Thymus (tissue), 11 donors: ENCODE results near the gene AQP11. TPM values are rescaled to one million over a fixed set of nuclear protein-coding genes. Genes with fewer than 3 reads are reported as not detected.

Experiments used
- DNase-seq, 9 donors: peaks; one replicate each; pipeline ENCODE4 v3.0.0-alpha.2; 2013; ENCODE audit warnings: low spot score in 9 of 9, low read depth in 6 of 9, missing footprints in 1 of 9
- H3K27ac ChIP-seq, 2 donors: one replicate each; pipeline ENCODE4 v1.5.1; 2013; ENCODE audit warnings: control low read depth in 1 of 2, low read depth in 1 of 2, low read length in 1 of 2, mild to moderate bottlenecking in 1 of 2, moderate library complexity in 1 of 2
- H3K27me3 ChIP-seq, 2 donors: one replicate each; pipeline ENCODE4 v1.5.1; 2013; ENCODE audit warnings: low read length in 1 of 2; ENCODE audit not compliant: control insufficient read depth in 2 of 2, insufficient read depth in 1 of 2
- H3K36me3 ChIP-seq, 2 donors: one replicate each; pipeline ENCODE4 v1.5.1; 2013; ENCODE audit warnings: low read length in 1 of 2, mild to moderate bottlenecking in 1 of 2, moderate library complexity in 1 of 2; ENCODE audit not compliant: control insufficient read depth in 2 of 2, insufficient read depth in 2 of 2
- H3K4me1 ChIP-seq, 2 donors: one replicate each; pipeline ENCODE4 v1.5.1; 2013; ENCODE audit warnings: low read length in 2 of 2; ENCODE audit not compliant: control insufficient read depth in 2 of 2, insufficient read depth in 2 of 2
- H3K4me3 ChIP-seq, 2 donors: one replicate each; pipeline ENCODE4 v1.5.1; 2013; ENCODE audit warnings: low read length in 2 of 2, control low read depth in 1 of 2, mild to moderate bottlenecking in 1 of 2
- H3K9me3 ChIP-seq, 2 donors: one replicate each; pipeline ENCODE4 v1.5.1; 2013; ENCODE audit warnings: low read length in 1 of 2, mild to moderate bottlenecking in 1 of 2; ENCODE audit not compliant: control insufficient read depth in 2 of 2, insufficient read depth in 1 of 2
- WGBS: extraction: QIAGEN DNeasy Blood & Tissue Kit; methylation state at CpG from one replicate; pipeline ENCODE4 v1.1.7; 2013; 5-methylcytosine and 5-hydroxymethylcytosine counted together
- polyA plus RNA-seq: library from polyadenylated mRNA; stranded (reverse); fragments of 200-250 nt; gene quantifications from one replicate; pipeline ENCODE4 v1.2.3, GENCODE V29; 2013
- total RNA-seq: library from RNA; stranded (reverse); fragments of 120-200 nt; gene quantifications from one replicate; pipeline ENCODE4 v1.2.4, GENCODE V29; 2013
- donor health status: healthy.

Gene AQP11
- total and polyA plus RNA-seq, 2 donors, result 0.14 to 0.23 TPM

- no peaks in the 10 kb centered on the region for H3K27me3 ChIP-seq
- peaks cover 1 to 4% of the 10 kb centered on the region in 2 donors for H3K9me3 ChIP-seq
- H3K4me1 ChIP-seq, result peaks cover 2 to 4% of the 10 kb centered on the region in 2 donors
- no peaks in the 10 kb centered on the region for H3K36me3 ChIP-seq
- 97% methylated on average over 2 of the region's 2 CpGs for WGBS
- no peak for DNase-seq
- H3K27ac ChIP-seq, result no peak overlapping the region
- H3K4me3 ChIP-seq, result no peak overlapping the region
Observed at GRCh38 chr11:77642228-77642627, 52.5 kb downstream of the AQP11 start.

- WGBS, result 100% methylated on average over 1 of the region's 1 CpG
- H3K27me3 ChIP-seq, result no peaks in the 10 kb centered on the region
Observed at GRCh38 chr11:77644887-77645286, 55.1 kb downstream of the AQP11 start.

GRCh38 chr11:77647654-77648305 is 58.0 kb downstream of the AQP11 start:
- WGBS, result 94% methylated on average over 3 of the region's 3 CpGs
- Histone ChIP-seq H3K9me3 (no peaks in the 10 kb centered on the region), H3K4me3 (no peak overlapping the region), H3K36me3 (no peaks in the 10 kb centered on the region), H3K27me3 (no peaks in the 10 kb centered on the region), H3K4me1 (no peaks in the 10 kb centered on the region), H3K27ac (no peak overlapping the region)
- DNase-seq, result no peak

More at GRCh38 chr11:77644887-77645286, 55.1 kb downstream of the AQP11 start:
- Histone ChIP-seq H3K4me1 (no peaks in the 10 kb centered on the region), H3K9me3 (peaks cover 0 to 4% of the 10 kb centered on the region in 2 donors), H3K4me3 (no peak overlapping the region), H3K36me3 (no peaks in the 10 kb centered on the region), H3K27ac (no peak overlapping the region)
- no peak for DNase-seq

- no peak overlapping the region for H3K27ac ChIP-seq
- DNase-seq, result no peak
- no peaks in the 10 kb centered on the region for H3K27me3 ChIP-seq
- no peaks in the 10 kb centered on the region for H3K4me1 ChIP-seq
- H3K36me3 ChIP-seq, result no peaks in the 10 kb centered on the region
- no peaks in the 10 kb centered on the region for H3K9me3 ChIP-seq
- WGBS, result 95% methylated on average over 3 of the region's 3 CpGs
- H3K4me3 ChIP-seq, result no peak overlapping the region
Observed at GRCh38 chr11:77650123-77650522, 60.4 kb downstream of the AQP11 start.

- no peaks in the 10 kb centered on the region for H3K27me3 ChIP-seq
- 97% methylated on average over 4 of the region's 4 CpGs for WGBS
Observed at GRCh38 chr11:77654770-77655434, 65.1 kb downstream of the AQP11 start.

GRCh38 chr11:77656362-77656761 is 66.6 kb downstream of the AQP11 start:
- 91% methylated on average over 7 of the region's 7 CpGs for WGBS
- H3K36me3 ChIP-seq, result no peaks in the 10 kb centered on the region
- no peaks in the 10 kb centered on the region for H3K27me3 ChIP-seq
- no peak overlapping the region for H3K4me3 ChIP-seq
- H3K9me3 ChIP-seq, result no peaks in the 10 kb centered on the region
- DNase-seq, result no peak
- H3K27ac ChIP-seq, result no peak overlapping the region
- no peaks in the 10 kb centered on the region for H3K4me1 ChIP-seq

More at GRCh38 chr11:77654770-77655434, 65.1 kb downstream of the AQP11 start:
- no peak for DNase-seq
- no peaks in the 10 kb centered on the region for H3K36me3 ChIP-seq
- H3K9me3 ChIP-seq, result no peaks in the 10 kb centered on the region
- H3K4me1 ChIP-seq, result no peaks in the 10 kb centered on the region
- no peak overlapping the region for H3K27ac ChIP-seq
- H3K4me3 ChIP-seq, result no peak overlapping the region

- H3K9me3 ChIP-seq, result no peaks in the 10 kb centered on the region
- H3K36me3 ChIP-seq, result no peaks in the 10 kb centered on the region
- no peak for DNase-seq
- no peak overlapping the region for H3K4me3 ChIP-seq
- WGBS, result 96% methylated on average over 4 of the region's 4 CpGs
- no peaks in the 10 kb centered on the region for H3K4me1 ChIP-seq
- no peaks in the 10 kb centered on the region for H3K27me3 ChIP-seq
- no peak overlapping the region for H3K27ac ChIP-seq
Observed at GRCh38 chr11:77658213-77659013, 68.7 kb downstream of the AQP11 start.
